Measurements from ENCODE around the gene WDR49.

DNA sequence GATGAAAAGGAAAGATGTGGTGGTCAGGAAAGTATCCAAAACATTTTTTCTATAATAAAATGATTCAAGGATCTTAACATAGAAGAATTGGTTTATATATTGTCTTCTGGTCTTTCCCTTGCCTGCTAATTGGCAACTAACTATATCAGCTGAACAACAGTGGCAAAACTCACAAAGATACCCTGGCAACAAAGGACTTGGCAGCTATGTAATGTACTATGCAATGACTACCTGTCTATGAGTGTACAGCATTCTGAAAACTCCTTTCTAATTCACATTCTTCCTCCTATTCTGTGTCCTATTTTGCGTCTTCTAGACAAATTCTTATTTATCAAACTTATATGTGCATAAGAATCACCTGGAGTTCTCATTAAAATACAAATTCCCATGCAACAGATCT is 164.2 kb downstream of the WDR49 start:
- TF ChIP-seq, protein P1, sequence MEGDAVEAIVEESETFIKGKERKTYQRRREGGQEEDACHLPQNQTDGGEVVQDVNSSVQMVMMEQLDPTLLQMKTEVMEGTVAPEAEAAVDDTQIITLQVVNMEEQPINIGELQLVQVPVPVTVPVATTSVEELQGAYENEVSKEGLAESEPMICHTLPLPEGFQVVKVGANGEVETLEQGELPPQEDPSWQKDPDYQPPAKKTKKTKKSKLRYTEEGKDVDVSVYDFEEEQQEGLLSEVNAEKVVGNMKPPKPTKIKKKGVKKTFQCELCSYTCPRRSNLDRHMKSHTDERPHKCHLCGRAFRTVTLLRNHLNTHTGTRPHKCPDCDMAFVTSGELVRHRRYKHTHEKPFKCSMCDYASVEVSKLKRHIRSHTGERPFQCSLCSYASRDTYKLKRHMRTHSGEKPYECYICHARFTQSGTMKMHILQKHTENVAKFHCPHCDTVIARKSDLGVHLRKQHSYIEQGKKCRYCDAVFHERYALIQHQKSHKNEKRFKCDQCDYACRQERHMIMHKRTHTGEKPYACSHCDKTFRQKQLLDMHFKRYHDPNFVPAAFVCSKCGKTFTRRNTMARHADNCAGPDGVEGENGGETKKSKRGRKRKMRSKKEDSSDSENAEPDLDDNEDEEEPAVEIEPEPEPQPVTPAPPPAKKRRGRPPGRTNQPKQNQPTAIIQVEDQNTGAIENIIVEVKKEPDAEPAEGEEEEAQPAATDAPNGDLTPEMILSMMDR (IDR thresholded peaks at IDR 0.05; ENCODE audit: low read length) = no peak
- TF ChIP-seq EZH2 (IDR thresholded peaks at IDR 0.05; ENCODE audit: borderline replicate concordance, low read length) = no peak
